ENCODE measurements around the gene TBC1D5.

DNA sequence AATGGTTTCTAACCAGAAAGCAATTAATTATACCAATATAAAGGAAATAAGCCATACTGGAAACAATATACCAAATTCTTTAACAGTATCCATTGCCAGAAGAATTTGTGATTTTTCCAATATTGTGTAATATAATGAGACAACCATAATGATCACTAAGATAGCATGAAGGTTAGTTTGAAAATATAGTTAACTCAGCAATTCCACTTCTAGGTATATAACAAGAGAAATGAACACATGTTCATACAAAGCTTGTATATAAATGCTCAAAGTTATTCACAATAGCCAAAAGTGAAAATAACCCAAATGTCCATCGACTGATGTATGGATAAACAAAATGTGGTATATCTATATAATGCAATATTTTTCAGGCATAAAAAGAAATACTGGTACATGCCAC, 369.1 kb downstream of the TBC1D5 start:
- TF ChIP-seq, protein P1, sequence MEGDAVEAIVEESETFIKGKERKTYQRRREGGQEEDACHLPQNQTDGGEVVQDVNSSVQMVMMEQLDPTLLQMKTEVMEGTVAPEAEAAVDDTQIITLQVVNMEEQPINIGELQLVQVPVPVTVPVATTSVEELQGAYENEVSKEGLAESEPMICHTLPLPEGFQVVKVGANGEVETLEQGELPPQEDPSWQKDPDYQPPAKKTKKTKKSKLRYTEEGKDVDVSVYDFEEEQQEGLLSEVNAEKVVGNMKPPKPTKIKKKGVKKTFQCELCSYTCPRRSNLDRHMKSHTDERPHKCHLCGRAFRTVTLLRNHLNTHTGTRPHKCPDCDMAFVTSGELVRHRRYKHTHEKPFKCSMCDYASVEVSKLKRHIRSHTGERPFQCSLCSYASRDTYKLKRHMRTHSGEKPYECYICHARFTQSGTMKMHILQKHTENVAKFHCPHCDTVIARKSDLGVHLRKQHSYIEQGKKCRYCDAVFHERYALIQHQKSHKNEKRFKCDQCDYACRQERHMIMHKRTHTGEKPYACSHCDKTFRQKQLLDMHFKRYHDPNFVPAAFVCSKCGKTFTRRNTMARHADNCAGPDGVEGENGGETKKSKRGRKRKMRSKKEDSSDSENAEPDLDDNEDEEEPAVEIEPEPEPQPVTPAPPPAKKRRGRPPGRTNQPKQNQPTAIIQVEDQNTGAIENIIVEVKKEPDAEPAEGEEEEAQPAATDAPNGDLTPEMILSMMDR (IDR thresholded peaks at IDR 0.05) = no peak
- TF ChIP-seq JUN (CRISPR knock-in tag; IDR thresholded peaks at IDR 0.05) (no peak), KAT7 (CRISPR knock-in tag; IDR thresholded peaks at IDR 0.05; ENCODE audit: borderline replicate concordance) (no peak), ZNF121 (CRISPR knock-in tag; IDR thresholded peaks at IDR 0.05) (no peak)
- TF ChIP-seq, protein P2, sequence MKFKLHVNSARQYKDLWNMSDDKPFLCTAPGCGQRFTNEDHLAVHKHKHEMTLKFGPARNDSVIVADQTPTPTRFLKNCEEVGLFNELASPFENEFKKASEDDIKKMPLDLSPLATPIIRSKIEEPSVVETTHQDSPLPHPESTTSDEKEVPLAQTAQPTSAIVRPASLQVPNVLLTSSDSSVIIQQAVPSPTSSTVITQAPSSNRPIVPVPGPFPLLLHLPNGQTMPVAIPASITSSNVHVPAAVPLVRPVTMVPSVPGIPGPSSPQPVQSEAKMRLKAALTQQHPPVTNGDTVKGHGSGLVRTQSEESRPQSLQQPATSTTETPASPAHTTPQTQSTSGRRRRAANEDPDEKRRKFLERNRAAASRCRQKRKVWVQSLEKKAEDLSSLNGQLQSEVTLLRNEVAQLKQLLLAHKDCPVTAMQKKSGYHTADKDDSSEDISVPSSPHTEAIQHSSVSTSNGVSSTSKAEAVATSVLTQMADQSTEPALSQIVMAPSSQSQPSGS (CRISPR knock-in tag; IDR thresholded peaks at IDR 0.05; ENCODE audit: borderline replicate concordance, low read depth) = no peak

All from WTC11 (cell line).